Keratinocyte (primary cell): ENCODE results near the gene TMEM139. TPM values are rescaled to one million over a fixed set of nuclear protein-coding genes. Genes with fewer than 3 reads are reported as not detected.
A peak's percentile ranks its signal among the peaks of the same experiment; 100 is the strongest.

ENCODE experiments used
- DNase-seq: peaks from one replicate; pipeline ENCODE4 v3.0.0-alpha.2; 2011; ENCODE audit warnings: low read depth, missing footprints, low spot score
- FAIRE-seq: peaks from 2 replicates; lab custom pipeline; 2011; peaks lifted over from hg19 to GRCh38; lab: Jason Lieb, UNC
- H2AFZ ChIP-seq: 2 replicates; pipeline ENCODE4 v1.6.0; 2012; ENCODE audit warnings: low read length, control low read depth, inconsistent platforms; ENCODE audit not compliant: control insufficient read depth
- H3K27ac ChIP-seq: 2 replicates; pipeline ENCODE4 v1.5.1; 2011; ENCODE audit warnings: low read length; ENCODE audit not compliant: control insufficient read depth, insufficient read depth
- H3K27me3 ChIP-seq: 3 replicates; pipeline ENCODE4 v1.6.0; 2011; ENCODE audit warnings: low read length; ENCODE audit not compliant: control insufficient read depth, insufficient read depth; ENCODE audit errors: extremely low read depth
- H3K36me3 ChIP-seq, 2 experiments: 2 replicates in 1 of 2; 3 replicates in 1 of 2; pipeline ENCODE4 v1.5.1; 2011; ENCODE audit warnings: low read length in 2 of 2, mild to moderate bottlenecking in 1 of 2; ENCODE audit not compliant: control insufficient read depth in 2 of 2, insufficient read depth in 2 of 2; ENCODE audit errors: extremely low read depth in 1 of 2
- H3K4me1 ChIP-seq: 3 replicates; pipeline ENCODE4 v1.5.1; 2011; ENCODE audit warnings: low read length; ENCODE audit not compliant: control insufficient read depth, insufficient read depth; ENCODE audit errors: extremely low read depth
- H3K4me2 ChIP-seq: 3 replicates; pipeline ENCODE4 v1.6.0; 2011; ENCODE audit warnings: low read depth, low read length; ENCODE audit not compliant: control insufficient read depth, insufficient read depth; ENCODE audit errors: extremely low read depth
- H3K4me3 ChIP-seq, 3 experiments: fragments of 200-600 bp in 1 of 3; sonication (generic) in 1 of 3; 2 replicates in 2 of 3; 3 replicates in 1 of 3; pipeline ENCODE4 v1.5.1; 2011 to 2016; ENCODE audit warnings: low read length in 3 of 3, mild to moderate bottlenecking in 3 of 3, control low read depth in 2 of 3, inconsistent platforms in 1 of 3, low read depth in 1 of 3, mixed read lengths in 1 of 3, mixed run types in 1 of 3, moderate library complexity in 1 of 3; ENCODE audit not compliant: control insufficient read depth in 2 of 3, insufficient read depth in 2 of 3; ENCODE audit errors: extremely low read depth in 1 of 3
- H3K79me2 ChIP-seq: 2 replicates; pipeline ENCODE4 v1.6.0; 2012; ENCODE audit warnings: low read length; ENCODE audit not compliant: control insufficient read depth, insufficient read depth
- H3K9ac ChIP-seq: 3 replicates; pipeline ENCODE4 v1.6.0; 2011; ENCODE audit warnings: low read length; ENCODE audit not compliant: control insufficient read depth, insufficient read depth; ENCODE audit errors: extremely low read depth
- H3K9me1 ChIP-seq: 3 replicates; pipeline ENCODE4 v1.6.0; 2011; ENCODE audit warnings: low read length; ENCODE audit not compliant: control insufficient read depth, insufficient read depth; ENCODE audit errors: extremely low read depth
- H3K9me3 ChIP-seq: 2 replicates; pipeline ENCODE4 v1.5.1; 2012; ENCODE audit warnings: low read depth, low read length; ENCODE audit not compliant: control insufficient read depth
- H4K20me1 ChIP-seq: 3 replicates; pipeline ENCODE4 v1.6.0; 2011; ENCODE audit warnings: low read length; ENCODE audit not compliant: control insufficient read depth, insufficient read depth; ENCODE audit errors: extremely low read depth
- EZH2 ChIP-seq: IDR thresholded peaks from one replicate; pipeline ENCODE4 v1.6.1; 2012; ENCODE audit warnings: inconsistent platforms, mild to moderate bottlenecking, low read length, moderate library complexity
- dilution Hi-C: fragments of 300-500 bp; cut with MboI; formaldehyde crosslinking; loops from one replicate; pipeline ENCODE4 v1.7.0; 2020; ENCODE audit warnings: low sequenced_read_pairs; ENCODE audit not compliant: extremely low pct_ligation_motif_present
- polyA plus RNA-seq, 5 experiments: library from polyadenylated mRNA; depleted of rRNA in 3 of 5; stranded (reverse) in 3 of 5; stranded (forward) in 1 of 5; unstranded in 1 of 5; fragments of >200 nt; gene quantifications; 1 replicate in 1 of 5; 2 replicates in 3 of 5; 3 replicates in 1 of 5; pipeline versions ENCODE4 v1.2.1 to v1.2.3, GENCODE V29; 2011 to 2012; ENCODE audit warnings: missing spikeins in 2 of 5, low read depth in 1 of 5, low replicate concordance in 1 of 5
- TF ChIP-seq, protein P1 (sequence below), 3 experiments: IDR thresholded peaks in 1 of 3; conservative IDR thresholded peaks in 1 of 3; optimal IDR thresholded peaks in 1 of 3; 2 replicates in 2 of 3; 3 replicates in 1 of 3; pipeline versions ENCODE3 to v1.5.1; 2011; ENCODE audit warnings: low read length in 3 of 3, mild to moderate bottlenecking in 3 of 3, moderate library complexity in 2 of 3, control low read depth in 1 of 3, inconsistent platforms in 1 of 3; ENCODE audit not compliant: insufficient read depth in 2 of 3; ENCODE audit errors: extremely low read depth in 1 of 3

Gene TMEM139
- polyA plus RNA-seq, 1 donor (not counting 4 experiments of a cell fraction or from before 2014, with no cell fraction given): 22.3 TPM

- no peaks in the 10 kb centered on the region for H3K9me3 ChIP-seq
- no peaks in the 10 kb centered on the region for H3K79me2 ChIP-seq
- DNase-seq (no peak), FAIRE-seq (no peak)
- no peak overlapping the region for H3K4me2 ChIP-seq
- H3K9me1 ChIP-seq: no peaks in the 10 kb centered on the region
- dilution Hi-C loops: no loop called here
- no peaks in the 10 kb centered on the region for H4K20me1 ChIP-seq
- H3K27ac ChIP-seq: no peak overlapping the region
- H3K27me3 ChIP-seq: no peaks in the 10 kb centered on the region
- H3K4me3 ChIP-seq: no peak overlapping the region
- no peak for TF ChIP-seq EZH2
- TF ChIP-seq, protein P1, sequence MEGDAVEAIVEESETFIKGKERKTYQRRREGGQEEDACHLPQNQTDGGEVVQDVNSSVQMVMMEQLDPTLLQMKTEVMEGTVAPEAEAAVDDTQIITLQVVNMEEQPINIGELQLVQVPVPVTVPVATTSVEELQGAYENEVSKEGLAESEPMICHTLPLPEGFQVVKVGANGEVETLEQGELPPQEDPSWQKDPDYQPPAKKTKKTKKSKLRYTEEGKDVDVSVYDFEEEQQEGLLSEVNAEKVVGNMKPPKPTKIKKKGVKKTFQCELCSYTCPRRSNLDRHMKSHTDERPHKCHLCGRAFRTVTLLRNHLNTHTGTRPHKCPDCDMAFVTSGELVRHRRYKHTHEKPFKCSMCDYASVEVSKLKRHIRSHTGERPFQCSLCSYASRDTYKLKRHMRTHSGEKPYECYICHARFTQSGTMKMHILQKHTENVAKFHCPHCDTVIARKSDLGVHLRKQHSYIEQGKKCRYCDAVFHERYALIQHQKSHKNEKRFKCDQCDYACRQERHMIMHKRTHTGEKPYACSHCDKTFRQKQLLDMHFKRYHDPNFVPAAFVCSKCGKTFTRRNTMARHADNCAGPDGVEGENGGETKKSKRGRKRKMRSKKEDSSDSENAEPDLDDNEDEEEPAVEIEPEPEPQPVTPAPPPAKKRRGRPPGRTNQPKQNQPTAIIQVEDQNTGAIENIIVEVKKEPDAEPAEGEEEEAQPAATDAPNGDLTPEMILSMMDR (optimal IDR thresholded peaks at IDR 0.05 in 1 of 3, IDR thresholded peaks at IDR 0.05 in 1 of 3, conservative IDR thresholded peaks at IDR 0.05 in 1 of 3; ENCODE audit: extremely low read depth in 1 of 3, insufficient read depth in 2 of 3, low read length in 3 of 3): peak; percentile 89 to 95 (median 90)
- no peak overlapping the region for H2AFZ ChIP-seq
- no peak overlapping the region for H3K9ac ChIP-seq
- peaks cover 7% of the 10 kb centered on the region for H3K4me1 ChIP-seq
- H3K36me3 ChIP-seq: peaks cover 23 to 37% of the 10 kb centered on the region in 2 experiments
Measured at GRCh38 chr7:143305423-143306070, 20.8 kb downstream of the TMEM139 start.

- H3K27me3 ChIP-seq: no peaks in the 10 kb centered on the region
- no peaks in the 10 kb centered on the region for H3K9me3 ChIP-seq
- H3K4me2 ChIP-seq: no peak overlapping the region
- no peaks in the 10 kb centered on the region for H3K9me1 ChIP-seq
- TF ChIP-seq, protein P1 (optimal IDR thresholded peaks at IDR 0.05 in 1 of 3, IDR thresholded peaks at IDR 0.05 in 1 of 3, conservative IDR thresholded peaks at IDR 0.05 in 1 of 3; ENCODE audit: extremely low read depth in 1 of 3, insufficient read depth in 2 of 3, low read length in 3 of 3): no peak
- TF ChIP-seq EZH2: no peak
- no peak overlapping the region for H3K4me3 ChIP-seq
- FAIRE-seq (no peak), DNase-seq (no peak)
- dilution Hi-C loops: no loop called here
- no peaks in the 10 kb centered on the region for H3K79me2 ChIP-seq
- H3K36me3 ChIP-seq: peaks cover 14 to 26% of the 10 kb centered on the region in 2 experiments
- no peak overlapping the region for H3K9ac ChIP-seq
- H3K27ac ChIP-seq: no peak overlapping the region
- no peaks in the 10 kb centered on the region for H4K20me1 ChIP-seq
- no peak overlapping the region for H2AFZ ChIP-seq
- peaks cover 2% of the 10 kb centered on the region for H3K4me1 ChIP-seq
Measured at GRCh38 chr7:143308632-143309031, 23.9 kb downstream of the TMEM139 start.
